Muscle of leg (tissue), 9 donors: ENCODE results near the gene ANTXR2. TPM values are rescaled to one million over a fixed set of nuclear protein-coding genes. Genes with fewer than 3 reads are reported as not detected.

Experiments
- polyA plus RNA-seq, 8 donors: library from polyadenylated mRNA; unstranded; fragments of 120-200 nt; gene quantifications; one replicate each; pipeline versions ENCODE4 v1.2.1 to v1.2.3, GENCODE V29; 2013; ENCODE audit warnings: inconsistent platforms in 1 of 8, low replicate concordance in 1 of 8; ENCODE audit not compliant: insufficient read length in 8 of 8, insufficient read depth in 1 of 8
- total RNA-seq: library from RNA; stranded (reverse); fragments of 120-200 nt; gene quantifications from one replicate; pipeline ENCODE4 v1.2.4, GENCODE V29; 2013

Gene ANTXR2
- total and polyA plus RNA-seq, 9 donors: 72.7 to 135 (median 102) TPM

Other genes starting within 250 kb of the ANTXR2 start
- gene PRDM8, start 124.3 kb upstream of the ANTXR2 start, total RNA-seq: 4.7 TPM
- 10 to 100 TPM in 7 of 8 donors, 1 to 10 TPM in 1; 7.7 to 17.9 (median 12.9) TPM for gene PRDM8, start 124.3 kb upstream of the ANTXR2 start, polyA plus RNA-seq
- gene FGF5, start 193.4 kb upstream of the ANTXR2 start, total RNA-seq: 0.09 TPM
- gene FGF5, start 193.4 kb upstream of the ANTXR2 start, polyA plus RNA-seq: 1 to 10 TPM in 4 of 8 donors, under 1 TPM in 4; 0.22 to 2.1 (median 1.2) TPM